SIG-M5 (cell line): ENCODE measurements around the gene CHST2.
"Not testable (repeated sequence)": the region's sequence is repeated elsewhere in the genome, so short reads cannot be mapped to it uniquely, and the experiment has no call there.

Experiments
- DNase-seq: peaks from one replicate; lab custom pipeline; 2025; lab: John Stamatoyannopoulos, UW

CHST2 gene, protein sequence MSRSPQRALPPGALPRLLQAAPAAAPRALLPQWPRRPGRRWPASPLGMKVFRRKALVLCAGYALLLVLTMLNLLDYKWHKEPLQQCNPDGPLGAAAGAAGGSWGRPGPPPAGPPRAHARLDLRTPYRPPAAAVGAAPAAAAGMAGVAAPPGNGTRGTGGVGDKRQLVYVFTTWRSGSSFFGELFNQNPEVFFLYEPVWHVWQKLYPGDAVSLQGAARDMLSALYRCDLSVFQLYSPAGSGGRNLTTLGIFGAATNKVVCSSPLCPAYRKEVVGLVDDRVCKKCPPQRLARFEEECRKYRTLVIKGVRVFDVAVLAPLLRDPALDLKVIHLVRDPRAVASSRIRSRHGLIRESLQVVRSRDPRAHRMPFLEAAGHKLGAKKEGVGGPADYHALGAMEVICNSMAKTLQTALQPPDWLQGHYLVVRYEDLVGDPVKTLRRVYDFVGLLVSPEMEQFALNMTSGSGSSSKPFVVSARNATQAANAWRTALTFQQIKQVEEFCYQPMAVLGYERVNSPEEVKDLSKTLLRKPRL

DNA sequence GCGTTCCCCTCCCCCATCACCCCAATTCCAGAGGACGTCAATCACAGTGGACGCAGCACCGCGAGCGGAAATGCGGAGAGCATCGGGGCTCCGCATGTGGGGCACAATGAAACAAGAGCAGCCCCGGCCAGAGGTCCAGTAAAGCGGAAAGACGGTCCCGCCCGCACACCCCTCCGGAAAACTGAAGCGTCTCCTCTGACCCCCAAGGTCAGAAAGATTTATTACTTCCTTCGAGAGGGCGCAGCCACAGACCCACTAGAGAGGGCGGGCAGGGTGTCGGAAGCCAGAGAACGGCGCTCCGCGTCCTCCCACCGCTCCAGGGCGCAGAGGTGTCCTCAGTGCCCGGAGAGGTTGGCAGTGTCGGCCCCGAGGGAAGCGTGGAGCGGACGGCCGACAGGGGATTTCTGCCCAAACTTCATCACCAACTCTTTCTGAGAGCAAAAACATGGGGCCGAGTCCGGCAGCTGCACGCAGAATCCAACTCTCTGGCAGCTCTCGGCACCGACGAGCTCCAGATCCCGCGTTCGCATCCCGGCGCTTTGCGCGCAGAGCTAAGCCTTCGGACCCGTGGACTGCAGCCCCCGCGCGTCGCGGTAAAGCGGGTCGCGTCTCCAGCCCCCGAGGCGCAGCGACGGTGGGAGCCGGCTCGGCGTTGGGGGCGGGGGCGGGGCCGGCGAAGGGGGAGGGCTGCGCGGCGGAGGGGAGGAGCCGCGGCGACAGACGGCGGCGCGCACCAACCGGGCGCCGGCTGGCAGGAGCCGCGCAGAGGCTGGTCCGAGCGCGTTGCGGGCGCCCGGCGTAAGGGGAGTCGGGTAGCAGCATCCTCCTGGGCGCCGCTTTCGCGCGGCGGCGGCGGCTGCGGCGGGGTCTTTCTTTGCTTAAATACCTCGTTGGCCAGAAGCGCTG lies at the start of gene CHST2:
Gene CHST2, plus strand, starts transcription at position 763 of the 906 bp plus-strand sequence. CDS start 1,046 bp downstream, outside the sequence.
- no peak for DNase-seq

DNA sequence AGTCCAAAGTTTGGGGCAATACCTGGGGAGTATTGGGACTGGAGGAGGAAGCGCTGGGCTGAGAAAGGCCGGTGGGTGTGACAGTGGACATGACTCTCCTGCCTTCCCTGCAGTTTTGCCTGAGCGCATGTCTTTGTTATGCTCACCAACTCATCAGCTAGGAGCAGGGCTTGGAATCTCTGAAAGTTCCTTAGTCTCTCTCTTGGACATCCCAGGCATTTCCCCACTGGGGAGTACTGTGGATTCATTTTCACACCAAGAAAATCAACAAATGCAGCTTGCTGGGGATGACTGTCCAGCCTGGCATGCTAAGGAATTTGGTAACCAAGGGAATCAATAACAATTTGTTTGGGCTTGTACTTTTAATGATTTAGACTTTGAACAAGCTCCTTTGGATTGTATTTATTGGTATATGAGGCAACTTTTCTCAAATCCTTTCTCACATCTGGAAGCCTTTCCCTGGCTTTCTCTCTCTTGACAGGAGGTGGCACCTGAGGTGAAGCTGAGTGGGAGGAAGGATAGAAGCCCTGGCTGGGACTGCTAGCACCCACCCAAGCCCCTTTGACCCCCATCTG lies 48.5 kb upstream of the CHST2 start:
- no peak for DNase-seq

DNA sequence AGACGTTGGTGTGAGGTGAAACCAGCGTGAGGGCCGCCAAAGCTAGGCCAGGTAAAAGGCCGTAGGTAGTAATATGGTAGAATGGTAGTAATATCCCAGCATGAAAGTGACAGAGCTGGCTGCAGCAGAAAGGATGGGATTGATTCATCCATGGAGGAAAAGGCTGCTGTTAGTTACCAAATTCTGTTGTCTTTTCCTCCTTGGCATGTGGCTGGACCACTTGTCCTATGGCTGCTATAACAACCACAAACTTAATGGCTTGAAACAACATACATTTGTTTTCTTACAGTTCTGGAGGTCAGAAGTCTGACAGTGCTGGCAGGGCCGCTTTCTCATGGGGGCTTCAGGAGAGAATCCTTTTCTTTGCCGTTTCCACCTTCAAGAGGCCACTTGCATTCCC lies 47.8 kb upstream of the CHST2 start:
- no peak for DNase-seq

DNA sequence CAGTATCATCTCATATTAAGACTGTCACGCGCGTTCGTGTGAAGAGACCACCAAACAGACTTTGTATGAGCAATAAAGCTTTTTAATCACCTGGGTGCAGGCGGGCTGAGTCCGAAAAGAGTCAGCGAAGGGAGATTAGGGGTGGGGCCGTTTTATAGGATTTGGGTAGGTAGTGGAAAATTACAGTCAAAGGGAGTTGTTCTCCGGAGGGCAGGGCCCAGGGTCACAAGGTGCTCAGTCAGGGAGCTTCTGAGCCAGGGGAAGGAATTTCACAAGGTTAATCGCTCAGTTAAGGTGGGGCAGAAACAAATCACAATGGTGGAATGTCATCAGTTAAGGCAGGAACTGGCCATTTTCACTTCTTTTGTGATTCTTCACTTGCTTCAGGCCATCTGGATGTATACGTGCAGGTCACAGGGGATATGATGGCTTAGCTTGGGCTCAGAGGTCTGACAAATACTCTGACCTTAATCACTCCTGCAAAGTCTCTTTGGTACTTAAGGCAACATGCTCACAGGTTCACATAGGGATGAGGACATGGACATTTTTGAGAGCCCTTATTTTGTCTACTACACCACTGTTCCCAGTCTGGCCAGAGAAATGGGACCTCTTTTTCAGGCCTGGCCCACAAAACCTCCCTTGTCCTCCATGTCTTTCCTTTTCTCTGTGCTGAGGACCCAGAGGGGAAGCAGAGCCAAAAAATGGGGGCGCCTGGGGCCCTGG lies 47.1 kb upstream of the CHST2 start:
- not testable (repeated sequence) for DNase-seq

DNA sequence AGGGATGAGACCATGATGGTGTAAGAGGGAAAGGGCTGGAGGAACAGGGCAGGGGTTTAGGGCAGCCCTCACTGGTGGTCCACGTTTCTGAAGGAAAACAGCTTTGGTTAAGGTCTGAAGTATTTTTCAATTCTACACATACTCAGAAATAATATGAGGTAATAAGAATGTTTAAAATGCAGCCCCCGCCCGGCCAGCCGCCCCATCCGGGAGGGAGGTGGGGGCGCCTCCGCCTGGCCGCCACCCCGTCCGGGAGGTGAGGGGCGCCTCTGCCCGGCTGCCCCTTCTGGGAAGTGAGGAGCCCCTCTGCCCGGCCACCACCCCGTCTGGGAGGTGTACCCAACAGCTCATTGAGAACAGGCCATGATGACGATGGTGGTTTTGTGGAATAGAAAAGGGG lies 46.0 kb upstream of the CHST2 start:
- not testable (repeated sequence) for DNase-seq

DNA sequence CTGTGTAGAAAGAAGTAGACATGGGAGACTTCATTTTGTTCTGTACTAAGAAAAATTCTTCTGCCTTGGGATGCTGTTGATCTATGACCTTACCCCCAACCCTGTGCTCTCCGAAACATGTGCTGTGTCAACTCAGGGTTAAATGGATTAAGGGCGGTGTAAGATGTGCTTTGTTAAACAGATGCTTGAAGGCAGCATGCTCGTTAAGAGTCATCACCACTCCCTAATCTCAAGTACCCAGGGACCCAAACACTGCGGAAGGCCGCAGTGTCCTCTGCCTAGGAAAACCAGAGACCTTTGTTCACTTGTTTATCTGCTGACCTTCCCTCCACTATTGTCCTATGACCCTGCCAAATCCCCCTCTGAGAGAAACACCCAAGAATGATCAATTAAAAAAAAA lies 45.6 kb upstream of the CHST2 start:
- not testable (repeated sequence) for DNase-seq

DNA sequence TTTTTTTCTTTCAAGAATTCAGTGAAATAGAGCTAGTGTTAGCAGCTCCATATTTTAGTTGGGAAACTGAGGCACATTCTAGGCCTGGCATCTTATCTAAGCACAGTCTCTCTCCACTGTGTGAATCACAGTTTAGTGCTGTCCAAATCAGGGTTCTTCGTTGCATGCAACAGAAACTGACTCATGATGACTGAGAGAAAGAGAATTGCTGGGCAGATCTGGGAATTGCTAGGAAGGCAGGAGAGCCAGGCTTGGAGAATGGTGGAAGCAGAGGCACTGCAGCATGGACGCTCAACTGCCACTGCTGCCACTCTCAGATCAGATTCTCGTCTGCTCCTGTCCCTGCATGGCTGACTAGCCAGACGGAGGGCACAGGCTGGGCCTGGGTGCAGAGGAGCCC lies 40.7 kb upstream of the CHST2 start:
- DNase-seq: no peak

DNA sequence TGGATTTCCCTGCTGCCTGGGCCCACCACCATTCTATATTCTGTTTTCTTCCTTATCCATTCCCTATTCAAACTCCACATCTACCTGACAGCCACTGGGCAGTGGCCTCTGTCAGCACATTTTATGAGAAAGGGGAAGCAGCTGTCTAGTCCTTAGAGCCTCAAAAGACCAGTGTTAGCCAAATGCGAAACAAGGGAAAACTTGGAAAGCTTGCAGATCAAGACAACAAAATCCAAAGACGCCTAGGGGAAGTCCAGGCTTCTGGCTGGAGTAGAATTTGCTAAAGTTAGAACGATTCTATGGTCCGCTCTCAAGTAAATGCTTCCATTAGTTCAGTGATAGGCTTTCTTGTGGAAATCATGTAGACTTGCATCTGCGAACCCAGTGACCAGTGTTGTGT lies 39.4 kb upstream of the CHST2 start:
- DNase-seq: no peak

DNA sequence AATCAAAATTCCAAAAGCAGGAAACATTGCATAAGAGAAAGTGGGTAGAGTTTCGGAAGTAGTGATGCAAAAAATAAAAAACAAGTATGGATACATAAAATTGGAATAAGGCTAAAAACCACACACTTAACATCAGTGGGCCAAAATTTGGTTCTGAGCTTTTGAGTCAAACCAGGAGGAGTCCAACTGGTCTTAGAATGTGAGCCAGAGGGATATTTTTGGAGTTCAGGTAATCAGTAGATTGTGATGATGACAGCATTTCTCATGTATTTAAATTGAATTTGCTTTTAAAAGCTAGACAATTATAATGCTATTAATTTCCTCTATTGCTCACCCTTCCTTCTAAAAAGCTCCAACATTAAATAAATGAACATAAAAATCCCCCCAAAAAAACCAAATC lies 38.2 kb upstream of the CHST2 start:
- DNase-seq: no peak

DNA sequence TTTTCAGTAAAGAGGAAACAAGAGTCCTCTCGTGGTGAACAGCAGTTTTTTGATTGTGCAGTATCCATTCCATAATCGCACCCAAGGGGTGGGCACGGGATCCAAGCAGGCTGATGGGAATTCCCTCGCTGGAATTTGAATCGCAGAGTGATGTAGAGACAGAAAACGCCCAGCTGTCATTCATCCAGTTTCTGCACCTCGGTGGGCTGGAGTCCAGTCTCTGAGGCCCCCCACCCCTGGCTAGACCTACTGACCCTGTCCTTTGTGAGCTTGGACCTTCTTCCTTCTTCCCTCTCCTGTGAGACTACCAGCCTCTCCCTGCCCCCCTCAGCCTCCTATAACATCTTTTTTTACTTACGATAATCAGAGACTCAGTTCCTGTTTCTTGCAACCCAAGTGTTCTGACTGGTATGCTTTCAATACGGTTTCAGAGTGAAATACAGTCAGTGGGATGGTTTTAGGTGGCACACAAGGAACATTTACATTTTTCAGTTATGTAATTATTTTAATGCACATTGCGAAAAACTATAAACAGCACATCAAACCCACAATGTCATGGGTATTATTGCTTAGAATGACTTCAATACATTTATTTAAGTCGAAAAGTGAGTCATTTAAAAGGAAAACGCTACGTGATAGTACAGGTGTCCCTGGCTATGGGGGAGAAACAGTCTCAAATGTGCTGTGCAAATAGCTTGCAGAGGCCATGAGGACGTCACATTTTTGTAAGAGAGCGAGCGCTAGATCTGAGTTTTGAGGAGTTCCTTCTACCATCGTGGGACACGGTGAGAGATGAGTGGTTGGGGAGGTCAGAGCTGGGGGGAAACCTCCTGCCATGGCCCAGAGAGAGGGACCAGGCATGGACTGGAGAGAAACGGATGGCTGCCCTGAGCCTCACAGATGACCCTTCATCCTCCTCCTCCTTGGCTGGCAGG lies 37.5 kb upstream of the CHST2 start:
- DNase-seq: no peak

DNA sequence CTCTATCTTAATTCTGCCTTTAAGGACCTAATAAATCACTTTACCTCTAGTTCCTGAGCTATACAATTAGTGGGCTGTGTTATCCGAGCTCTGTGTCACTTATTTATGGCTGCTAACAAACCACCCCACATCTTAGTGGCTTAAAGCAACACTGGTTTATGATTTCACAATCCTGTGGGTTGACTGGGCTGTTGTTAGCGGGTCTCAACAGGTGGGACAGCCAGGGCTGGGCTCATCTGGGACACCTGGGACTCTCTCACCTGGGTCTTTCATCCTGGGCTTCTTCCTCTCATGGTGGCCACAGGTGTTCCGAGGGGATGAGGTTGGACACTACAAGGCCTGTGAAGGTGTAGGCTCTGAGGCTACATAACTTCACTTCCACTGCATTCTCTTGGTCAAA lies 35.8 kb upstream of the CHST2 start:
- DNase-seq: no peak

DNA sequence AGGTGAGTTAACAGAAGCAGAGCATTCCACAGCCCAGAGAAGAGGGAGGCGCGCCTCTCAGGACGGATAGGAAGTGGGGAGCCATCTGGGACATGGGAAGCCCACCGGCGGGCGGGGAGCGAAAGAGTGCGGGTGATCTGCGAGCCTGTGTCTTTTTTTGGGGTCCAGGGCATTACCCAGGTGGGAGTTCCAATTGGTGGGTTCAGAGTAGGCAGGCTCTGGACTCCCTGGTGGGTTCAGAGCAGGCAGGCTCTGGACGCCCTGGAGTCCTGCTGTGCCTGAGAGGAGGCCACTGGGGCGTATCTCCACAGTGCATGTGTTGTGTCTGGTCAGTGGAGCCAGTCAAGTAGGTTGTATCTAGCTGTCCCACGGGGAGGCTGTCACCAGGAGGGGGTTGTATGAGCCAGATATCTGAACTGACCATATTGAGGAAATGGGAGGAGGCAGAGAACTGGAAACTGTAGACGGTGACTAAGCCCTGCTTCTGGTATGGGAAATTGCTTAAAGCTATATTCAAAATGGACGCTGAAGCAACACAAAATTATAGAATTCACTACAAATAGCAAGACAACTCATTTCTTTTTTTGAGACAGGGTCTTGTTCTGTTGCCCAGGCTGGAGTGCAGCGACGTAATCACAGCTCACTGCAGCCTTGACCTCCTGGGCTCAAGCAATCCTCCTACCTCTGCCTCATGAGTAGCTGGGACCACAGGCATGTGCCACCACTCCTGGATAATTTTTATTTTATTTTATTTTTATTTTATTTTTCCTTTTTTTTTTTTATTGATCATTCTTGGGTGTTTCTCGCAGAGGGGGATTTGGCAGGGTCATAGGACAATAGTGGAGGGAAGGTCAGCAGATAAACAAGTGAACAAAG lies 34.5 kb upstream of the CHST2 start:
- peak; percentile 19 for DNase-seq

DNA sequence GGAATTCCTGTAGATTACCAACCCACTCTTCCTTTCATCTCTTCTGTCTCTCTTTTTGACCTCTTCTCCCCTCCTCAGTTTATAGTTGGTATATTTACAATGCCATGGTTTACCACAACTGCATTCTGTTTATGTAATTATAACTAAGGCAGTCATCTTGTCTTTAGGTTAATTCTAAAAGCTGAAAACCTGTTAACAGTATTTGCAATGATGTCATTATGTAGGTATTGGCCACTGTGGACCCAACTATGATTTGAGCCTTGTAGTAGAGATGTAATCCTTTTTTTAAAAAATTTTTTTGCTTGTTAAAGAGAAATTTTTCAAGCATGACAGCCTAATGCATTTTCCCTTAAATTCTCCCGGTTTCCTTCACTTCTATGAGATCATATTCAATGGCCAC lies 30.7 kb upstream of the CHST2 start:
- DNase-seq: no peak

DNA sequence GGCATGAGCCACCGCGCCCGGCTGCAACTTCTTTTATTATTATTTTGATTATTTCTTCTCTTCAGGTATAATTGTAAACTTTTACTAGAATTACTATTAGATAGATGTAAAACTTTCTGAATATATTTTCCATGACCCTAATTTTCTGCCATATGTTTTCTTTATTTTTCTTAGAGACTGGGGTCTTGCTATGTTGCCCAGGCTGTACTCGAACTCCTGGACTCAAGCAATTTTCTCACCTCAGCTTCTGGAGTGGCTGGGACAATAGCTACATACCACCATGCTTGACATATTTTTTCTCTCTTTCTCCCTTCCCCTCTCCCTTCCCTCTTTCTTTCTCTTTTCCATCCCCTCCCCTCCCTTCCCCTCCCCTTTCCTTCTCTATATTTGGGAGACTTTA lies 29.6 kb upstream of the CHST2 start:
- no peak for DNase-seq

DNA sequence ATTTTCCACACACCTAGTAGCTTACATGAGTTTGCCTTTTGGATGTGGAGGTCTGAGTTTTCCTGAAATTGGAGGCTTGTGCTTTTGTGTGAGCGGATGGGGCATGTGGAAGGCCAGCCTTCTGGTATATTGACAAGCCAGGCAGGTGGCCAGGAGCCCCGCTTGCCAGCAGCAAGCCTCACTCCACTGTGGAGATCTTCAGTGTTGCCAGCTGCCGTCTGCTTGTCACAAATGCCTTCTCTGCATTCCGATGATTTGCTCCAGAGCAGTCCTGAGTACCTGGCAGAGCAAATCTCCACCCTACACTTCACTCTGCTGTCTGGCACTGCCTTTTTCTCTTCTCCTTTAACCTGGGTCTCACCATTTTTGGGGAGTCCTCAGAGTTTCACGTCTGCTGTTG lies 29.1 kb upstream of the CHST2 start:
- no peak for DNase-seq

DNA sequence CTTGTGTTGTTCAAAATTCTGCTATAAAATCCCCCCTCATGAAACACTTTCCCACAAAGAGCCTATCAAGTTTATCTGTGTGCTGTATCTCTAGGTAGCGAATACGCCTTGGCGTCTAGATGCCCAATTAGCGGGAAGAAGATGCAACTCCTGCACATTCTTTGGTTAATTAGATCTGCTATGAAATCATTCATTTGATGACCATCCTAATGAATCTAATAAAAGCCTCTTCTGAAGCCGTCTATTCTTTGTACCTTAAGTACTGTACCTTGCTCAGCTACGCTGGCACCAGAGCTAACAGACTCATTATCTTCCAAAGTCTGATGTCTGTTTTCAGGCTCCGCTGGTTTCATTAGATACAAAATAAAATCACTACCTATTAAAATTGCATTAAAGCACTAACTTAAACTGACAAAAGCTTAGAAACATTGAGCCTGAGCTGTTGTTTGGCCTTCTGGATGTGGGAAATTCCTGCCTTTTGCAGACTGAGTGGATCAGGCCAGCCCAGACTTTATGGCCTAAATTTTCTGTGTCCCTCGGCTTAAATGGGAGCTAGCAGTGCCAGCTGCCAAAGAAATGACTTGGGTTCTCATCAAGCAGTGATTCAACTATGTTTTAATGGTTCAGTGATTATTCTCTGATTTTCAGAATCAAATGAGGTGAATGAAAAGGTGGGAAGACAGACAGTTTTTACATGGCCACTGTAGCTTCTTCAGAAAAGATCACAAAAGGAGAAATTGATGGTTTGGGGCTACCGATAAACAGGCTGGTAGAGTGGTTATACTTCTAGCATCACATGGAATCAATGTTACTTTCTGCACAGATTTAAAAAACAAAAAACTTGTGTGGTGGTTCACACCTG lies 28.4 kb upstream of the CHST2 start:
- DNase-seq: no peak

DNA sequence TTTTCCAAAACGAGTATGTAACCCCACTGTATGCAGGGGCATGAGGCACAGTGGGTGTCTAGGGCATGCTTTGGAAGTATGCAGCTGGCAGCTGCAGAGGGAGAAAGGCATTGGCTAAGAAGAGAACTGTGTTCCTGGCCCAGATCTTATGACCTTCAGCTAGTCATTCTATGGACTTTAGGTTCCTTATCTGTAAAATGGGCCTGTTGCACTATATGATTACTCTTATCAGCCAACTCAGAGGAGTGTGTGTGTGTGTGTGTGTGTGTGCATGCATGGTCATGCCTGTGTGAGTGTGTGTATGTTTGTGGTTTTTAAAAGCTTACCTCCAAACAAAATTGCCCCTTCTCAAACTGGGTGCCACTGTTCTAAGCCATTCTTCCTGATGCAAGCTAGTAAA lies 27.4 kb upstream of the CHST2 start:
- no peak for DNase-seq

DNA sequence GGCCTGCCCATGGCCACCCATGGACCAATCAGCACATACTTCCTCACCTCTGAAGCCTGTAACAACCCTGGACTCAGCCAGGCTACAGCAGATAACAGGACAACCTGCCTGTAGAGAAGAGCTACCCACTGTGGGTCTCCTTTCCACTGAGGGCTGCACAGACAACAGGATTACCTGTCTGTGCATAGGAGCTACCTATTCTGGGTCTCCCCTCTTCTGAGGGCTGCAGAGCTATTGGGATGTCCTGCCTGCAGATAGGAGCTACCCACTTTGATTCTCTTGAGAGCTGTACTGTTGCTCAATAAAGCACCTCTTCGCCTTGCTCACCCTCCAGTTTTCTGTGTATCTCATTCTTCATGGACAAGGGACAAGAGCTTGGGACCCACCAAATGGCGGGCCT lies 23.8 kb upstream of the CHST2 start:
- no peak for DNase-seq
